Measurements from ENCODE around the gene PLCH1. TPM values are rescaled to one million over a fixed set of nuclear protein-coding genes. Genes with fewer than 3 reads are reported as not detected.

PLCH1 gene
- total and polyA plus RNA-seq, 2 of the 8 experiments (the other 6 are each of a cell fraction or from before 2014, with no cell fraction given), result 5.8 to 17.2 TPM

- Histone ChIP-seq H3K4ac (replicated peaks; ENCODE audit: insufficient read length, low read depth, low read length) (no peak overlapping the region), H4K8ac (ENCODE audit: extremely low read depth, insufficient read depth, low read length) (no peak overlapping the region), H3K9ac (replicated peaks in 1 of 4; ENCODE audit: extremely low read depth in 1 of 4, low read depth in 3 of 4, low read length in 3 of 4) (no peak overlapping the region), H3K56ac (replicated peaks; ENCODE audit: insufficient read length, low read depth, low read length) (no peak overlapping the region), H3K4me3 (ENCODE audit: extremely low read depth in 1 of 4, insufficient read depth in 2 of 4, low read depth in 3 of 4, low read length in 4 of 4) (no peak overlapping the region), H4K5ac (ENCODE audit: insufficient read length, low read depth, low read length) (no peak overlapping the region), H2BK15ac (ENCODE audit: low read length) (no peak overlapping the region), H2BK120ac (replicated peaks; ENCODE audit: low read depth, low read length) (no peak overlapping the region), H2AK5ac (ENCODE audit: low read depth, low read length) (no peak overlapping the region), H3K14ac (ENCODE audit: insufficient read length) (no peak overlapping the region), H2AFZ (ENCODE audit: low read length) (no peak overlapping the region), H4K91ac (replicated peaks; ENCODE audit: insufficient read length, low read length) (no peak overlapping the region), H3K4me1 (replicated peaks in 1 of 4; ENCODE audit: control insufficient read depth in 3 of 4, insufficient read depth in 4 of 4, low read length in 3 of 4) (peaks cover 0 to 8% (median 0%) of the 10 kb centered on the region in 4 experiments; a peak in 1 of 7 replicates), H2BK5ac (ENCODE audit: low read depth, low read length) (no peak overlapping the region), H3K27me3 (replicated peaks in 1 of 4; ENCODE audit: control insufficient read depth in 3 of 4, extremely low read depth in 1 of 4, insufficient read depth in 3 of 4, low read length in 3 of 4) (no peaks in the 10 kb centered on the region), H3K79me1 (ENCODE audit: low read depth, low read length) (no peaks in the 10 kb centered on the region), H3K4me2 (ENCODE audit: insufficient read depth in 1 of 2, low read depth in 2 of 2, low read length in 2 of 2) (no peak overlapping the region), H4K20me1 (replicated peaks in 1 of 2; ENCODE audit: control insufficient read depth in 1 of 2, insufficient read depth in 2 of 2, low read length in 2 of 2) (no peaks in the 10 kb centered on the region), H3K79me2 (ENCODE audit: control insufficient read depth in 1 of 2, insufficient read depth in 2 of 2, low read length in 2 of 2) (no peaks in the 10 kb centered on the region), H3K23ac (ENCODE audit: insufficient read length) (no peak overlapping the region), H3K36me3 (ENCODE audit: control insufficient read depth in 2 of 4, insufficient read depth in 4 of 4, low read length in 3 of 4) (no peaks in the 10 kb centered on the region), H3K23me2 (ENCODE audit: low read depth, low read length) (no peaks in the 10 kb centered on the region), H3K18ac (ENCODE audit: extremely low read depth, low read length) (no peak overlapping the region), H3K9me3 (ENCODE audit: insufficient read depth in 2 of 2, low read depth in 1 of 2, low read length in 1 of 2) (no peaks in the 10 kb centered on the region), H3K27ac (ENCODE audit: low read depth, low read length) (no peak overlapping the region), H2BK20ac (ENCODE audit: low read length) (no peak overlapping the region), H2BK12ac (ENCODE audit: low read depth, low read length) (no peak overlapping the region)
- ChIA-PET CTCF (ENCODE audit: partially characterized antibody) (interaction anchor here (0.7 to 2.0 kb wide), 6 partner anchors 8 to 567 kb away, joined by 3 to 7 read pairs (median 3); no protein-coding TSS in a partner anchor), POLR2A (ENCODE audit: partially characterized antibody) (no interaction called here)
- WGBS, 2 experiments (ENCODE audit: extremely low coverage in 1 of 2, insufficient coverage in 1 of 2, insufficient read length in 1 of 2, insufficient replicate concordance in 2 of 2, low coverage in 1 of 2, low lambda C conversion rate in 2 of 2, missing lambda C conversion rate in 1 of 2), result 92% methylated on average over 4 of the region's 4 CpGs; no CpG with 5 or more reads in 1 of the 2 experiments
- DNase-seq (ENCODE audit: low read depth in 1 of 2, low spot score in 2 of 2) (no peak), FAIRE-seq (no peak)
- TF ChIP-seq RXRA (IDR thresholded peaks at IDR 0.05; ENCODE audit: insufficient read depth, low read depth, low read length), result no peak
These were observed 316.3 kb downstream of the PLCH1 start for GRCh38 chr3:155428563-155428962.

Measured in H1 (cell line).